ENCODE measurements around the gene CEACAM1. TPM values are rescaled to one million over a fixed set of nuclear protein-coding genes. Genes with fewer than 3 reads are reported as not detected.
"Not testable (repeated sequence)": the region's sequence is repeated elsewhere in the genome, so short reads cannot be mapped to it uniquely, and the experiment has no call there.

Gene CEACAM1
- total RNA-seq, 1 donor: not detected

- Histone ChIP-seq H3K4me3 (ENCODE audit: insufficient read depth, low read length) (no peak overlapping the region), H3K4me1 (ENCODE audit: insufficient read depth, low read length) (no peaks in the 10 kb centered on the region), H3K36me3 (ENCODE audit: insufficient read depth, low read length) (no peaks in the 10 kb centered on the region), H3K4me2 (ENCODE audit: insufficient read depth, low read length) (no peak overlapping the region), H3K79me2 (ENCODE audit: insufficient read depth, low read length) (no peaks in the 10 kb centered on the region), H4K20me1 (ENCODE audit: insufficient read depth, low read length) (peaks cover 11% of the 10 kb centered on the region), H2AFZ (ENCODE audit: low read length) (no peak overlapping the region), H3K9me3 (ENCODE audit: low read depth, low read length) (peaks cover 2% of the 10 kb centered on the region), H3K27me3 (ENCODE audit: insufficient read depth, low read length) (peaks cover 37% of the 10 kb centered on the region), H3K27ac (ENCODE audit: low read depth, low read length) (no peak overlapping the region)
- DNase-seq (ENCODE audit: insufficient read length, low spot score, missing footprints): peak; percentile 32
- TF ChIP-seq, protein P1, sequence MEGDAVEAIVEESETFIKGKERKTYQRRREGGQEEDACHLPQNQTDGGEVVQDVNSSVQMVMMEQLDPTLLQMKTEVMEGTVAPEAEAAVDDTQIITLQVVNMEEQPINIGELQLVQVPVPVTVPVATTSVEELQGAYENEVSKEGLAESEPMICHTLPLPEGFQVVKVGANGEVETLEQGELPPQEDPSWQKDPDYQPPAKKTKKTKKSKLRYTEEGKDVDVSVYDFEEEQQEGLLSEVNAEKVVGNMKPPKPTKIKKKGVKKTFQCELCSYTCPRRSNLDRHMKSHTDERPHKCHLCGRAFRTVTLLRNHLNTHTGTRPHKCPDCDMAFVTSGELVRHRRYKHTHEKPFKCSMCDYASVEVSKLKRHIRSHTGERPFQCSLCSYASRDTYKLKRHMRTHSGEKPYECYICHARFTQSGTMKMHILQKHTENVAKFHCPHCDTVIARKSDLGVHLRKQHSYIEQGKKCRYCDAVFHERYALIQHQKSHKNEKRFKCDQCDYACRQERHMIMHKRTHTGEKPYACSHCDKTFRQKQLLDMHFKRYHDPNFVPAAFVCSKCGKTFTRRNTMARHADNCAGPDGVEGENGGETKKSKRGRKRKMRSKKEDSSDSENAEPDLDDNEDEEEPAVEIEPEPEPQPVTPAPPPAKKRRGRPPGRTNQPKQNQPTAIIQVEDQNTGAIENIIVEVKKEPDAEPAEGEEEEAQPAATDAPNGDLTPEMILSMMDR (IDR thresholded peaks at IDR 0.05; ENCODE audit: extremely low read depth, low read depth, low read length): no peak
These were observed 24.1 kb upstream of the CEACAM1 start for GRCh38 chr19:42552086-42553065.

DNA sequence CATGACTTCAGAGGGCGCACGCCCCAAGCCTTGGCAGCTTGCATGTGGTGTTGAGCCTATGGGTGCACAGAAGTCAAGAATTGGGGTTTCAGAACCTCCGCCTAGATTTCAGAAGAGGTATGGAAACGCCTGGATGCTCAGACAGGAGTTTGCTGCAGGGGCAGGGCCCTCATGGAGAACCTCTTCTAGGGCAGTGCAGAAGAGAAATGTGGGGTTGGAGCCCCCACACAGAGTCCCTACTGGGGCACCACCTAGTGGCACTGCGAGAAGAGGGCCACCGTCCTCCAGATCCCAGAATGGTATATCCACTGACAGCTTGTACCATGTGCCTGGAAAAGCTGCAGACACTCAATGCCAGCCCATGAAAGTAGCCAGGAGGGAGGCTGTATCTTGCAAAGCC is 22.2 kb upstream of the CEACAM1 start:
- H3K27me3 ChIP-seq (ENCODE audit: insufficient read depth, low read length): peaks cover 38% of the 10 kb centered on the region
- not testable (repeated sequence) for H3K79me2 ChIP-seq (ENCODE audit: insufficient read depth, low read length); H3K4me1 ChIP-seq (ENCODE audit: insufficient read depth, low read length); H3K27ac ChIP-seq (ENCODE audit: low read depth, low read length); H3K9me3 ChIP-seq (ENCODE audit: low read depth, low read length); H3K36me3 ChIP-seq (ENCODE audit: insufficient read depth, low read length); H2AFZ ChIP-seq (ENCODE audit: low read length); H3K4me3 ChIP-seq (ENCODE audit: insufficient read depth, low read length); H3K4me2 ChIP-seq (ENCODE audit: insufficient read depth, low read length); DNase-seq (ENCODE audit: insufficient read length, low spot score, missing footprints)
- peaks cover 11% of the 10 kb centered on the region for H4K20me1 ChIP-seq (ENCODE audit: insufficient read depth, low read length)

GRCh38 chr19:42549067-42549466 is 20.8 kb upstream of the CEACAM1 start:
- not testable (repeated sequence) for H3K27ac ChIP-seq (ENCODE audit: low read depth, low read length); H3K4me3 ChIP-seq (ENCODE audit: insufficient read depth, low read length); DNase-seq (ENCODE audit: insufficient read length, low spot score, missing footprints); H4K20me1 ChIP-seq (ENCODE audit: insufficient read depth, low read length); H3K4me2 ChIP-seq (ENCODE audit: insufficient read depth, low read length); H3K9me3 ChIP-seq (ENCODE audit: low read depth, low read length); H2AFZ ChIP-seq (ENCODE audit: low read length); H3K79me2 ChIP-seq (ENCODE audit: insufficient read depth, low read length); H3K36me3 ChIP-seq (ENCODE audit: insufficient read depth, low read length); H3K4me1 ChIP-seq (ENCODE audit: insufficient read depth, low read length)
- H3K27me3 ChIP-seq (ENCODE audit: insufficient read depth, low read length): peaks cover 26% of the 10 kb centered on the region

DNA sequence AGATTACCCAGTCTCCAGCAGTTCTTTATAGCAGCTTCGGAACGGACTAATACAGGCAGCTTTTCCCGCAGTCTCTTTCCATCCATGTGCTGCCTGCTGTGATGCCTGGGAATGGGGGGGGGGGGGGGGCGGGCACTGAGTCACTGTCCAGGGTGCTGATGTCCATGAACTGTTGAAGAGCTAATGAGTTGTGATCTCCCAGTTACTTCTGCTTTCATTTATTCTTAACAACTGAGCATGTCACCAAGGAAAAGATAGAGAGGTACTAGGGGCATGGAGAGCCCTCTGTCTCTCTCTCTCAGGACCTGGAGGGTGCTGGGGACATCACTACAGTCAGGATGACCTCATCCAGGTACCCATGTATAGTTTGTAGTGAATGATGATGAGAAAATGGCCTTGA is 20.3 kb upstream of the CEACAM1 start:
- Histone ChIP-seq H3K4me2 (ENCODE audit: insufficient read depth, low read length) (no peak overlapping the region), H3K9me3 (ENCODE audit: low read depth, low read length) (no peaks in the 10 kb centered on the region), H3K27ac (ENCODE audit: low read depth, low read length) (no peak overlapping the region), H2AFZ (ENCODE audit: low read length) (no peak overlapping the region), H3K36me3 (ENCODE audit: insufficient read depth, low read length) (no peaks in the 10 kb centered on the region), H3K4me1 (ENCODE audit: insufficient read depth, low read length) (no peaks in the 10 kb centered on the region), H3K4me3 (ENCODE audit: insufficient read depth, low read length) (no peak overlapping the region), H3K79me2 (ENCODE audit: insufficient read depth, low read length) (no peaks in the 10 kb centered on the region), H3K27me3 (ENCODE audit: insufficient read depth, low read length) (peaks cover 28% of the 10 kb centered on the region), H4K20me1 (ENCODE audit: insufficient read depth, low read length) (peaks cover 3% of the 10 kb centered on the region)
- DNase-seq (ENCODE audit: insufficient read length, low spot score, missing footprints): no peak
- TF ChIP-seq, protein P1 (IDR thresholded peaks at IDR 0.05; ENCODE audit: extremely low read depth, low read depth, low read length): no peak

DNA sequence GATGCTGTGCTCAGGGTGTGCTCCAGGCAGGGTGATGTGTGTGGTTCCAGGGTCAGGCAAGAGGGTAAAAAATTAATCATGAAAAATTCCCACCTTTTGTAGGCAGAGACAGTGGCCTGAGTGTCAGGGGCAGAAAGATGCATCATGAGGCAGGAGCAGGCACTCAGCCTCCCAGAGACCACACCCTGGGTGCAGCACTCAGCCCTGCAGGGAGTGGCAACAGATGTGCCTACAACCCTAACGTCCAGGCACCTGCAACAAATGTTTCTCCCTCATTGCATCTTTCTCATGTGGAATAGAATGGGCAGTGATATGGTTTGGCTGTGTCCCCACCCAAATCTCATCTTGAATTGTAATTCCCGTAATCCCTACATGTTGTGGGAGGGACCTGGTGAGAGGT is 19.6 kb upstream of the CEACAM1 start:
- Histone ChIP-seq H2AFZ (ENCODE audit: low read length) (no peak overlapping the region), H3K9me3 (ENCODE audit: low read depth, low read length) (no peaks in the 10 kb centered on the region), H3K36me3 (ENCODE audit: insufficient read depth, low read length) (no peaks in the 10 kb centered on the region), H3K27me3 (ENCODE audit: insufficient read depth, low read length) (peaks cover 34% of the 10 kb centered on the region), H3K4me3 (ENCODE audit: insufficient read depth, low read length) (no peak overlapping the region), H3K27ac (ENCODE audit: low read depth, low read length) (no peak overlapping the region), H3K4me2 (ENCODE audit: insufficient read depth, low read length) (no peak overlapping the region), H3K79me2 (ENCODE audit: insufficient read depth, low read length) (no peaks in the 10 kb centered on the region), H3K4me1 (ENCODE audit: insufficient read depth, low read length) (no peaks in the 10 kb centered on the region), H4K20me1 (ENCODE audit: insufficient read depth, low read length) (peaks cover 1% of the 10 kb centered on the region)
- DNase-seq (ENCODE audit: insufficient read length, low spot score, missing footprints): no peak
- TF ChIP-seq, protein P1 (IDR thresholded peaks at IDR 0.05; ENCODE audit: extremely low read depth, low read depth, low read length): no peak
